ENCODE data around the gene SYK. TPM values are rescaled to one million over a fixed set of nuclear protein-coding genes. Genes with fewer than 3 reads are reported as not detected.

The SYK gene
- total RNA-seq, 1 experiment from 2014 or later, result 5.3 TPM

DNA sequence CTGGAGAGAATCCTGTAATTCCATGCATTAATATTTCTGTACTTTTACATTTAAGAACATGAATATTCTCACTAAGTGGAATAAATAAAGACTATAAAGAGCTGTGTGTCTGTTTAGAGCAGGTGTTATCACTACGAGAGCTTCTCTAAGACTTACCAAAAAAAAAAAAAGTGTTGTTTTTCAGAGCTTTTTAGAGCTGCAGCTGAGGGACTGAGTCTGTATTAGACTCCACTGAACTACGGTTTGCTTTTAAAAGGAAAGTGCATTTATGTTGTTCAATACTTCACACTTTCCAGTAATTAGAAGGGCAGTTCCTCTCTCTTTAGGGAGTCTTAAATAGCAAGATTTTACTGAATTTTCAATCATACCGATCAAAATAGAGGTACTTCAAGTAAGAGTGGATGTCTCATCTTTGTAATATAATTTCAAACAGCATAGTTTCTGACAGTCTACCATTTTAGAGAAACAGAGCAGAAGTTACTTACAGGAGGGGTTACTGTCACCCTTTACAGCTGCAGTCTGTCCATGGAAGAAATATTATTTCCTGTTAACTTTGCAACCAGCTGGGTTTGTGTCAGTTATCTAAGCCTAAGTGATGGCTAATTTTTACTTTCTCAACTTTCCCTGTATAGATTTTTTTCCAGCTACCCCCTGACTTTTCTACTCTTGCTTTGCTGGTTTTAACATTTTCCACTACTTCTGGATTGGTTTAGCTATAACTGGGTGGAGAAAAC is 2.4 kb downstream of the SYK start:
- CTCF ChIA-PET, result no interaction called here
- H3K9me3 Mint-ChIP-seq (ENCODE audit: unreplicated experiment), result no peaks in the 10 kb centered on the region
- POLR2A ChIA-PET, result no interaction called here
- H3K9me3 ChIP-seq, result no peaks in the 10 kb centered on the region
- no peak overlapping the region for H3K4me3 Mint-ChIP-seq (ENCODE audit: unreplicated experiment)
- H3K27ac Mint-ChIP-seq (ENCODE audit: unreplicated experiment), result no peak overlapping the region
- no peaks in the 10 kb centered on the region for H3K36me3 Mint-ChIP-seq (ENCODE audit: insufficient read depth, unreplicated experiment)
- H3K4me1 ChIP-seq, result no peaks in the 10 kb centered on the region
- H3K36me3 ChIP-seq (ENCODE audit: control insufficient read depth, insufficient read depth, low read length), result no peaks in the 10 kb centered on the region
- BruUV-seq (replicated peaks), result no TSS peak
- DNase-seq, result no peak
- H3K4me1 Mint-ChIP-seq (ENCODE audit: low read depth, unreplicated experiment), result no peaks in the 10 kb centered on the region
- no peak overlapping the region for H3K4me3 ChIP-seq (ENCODE audit: low read depth, low read length)
- intact Hi-C loops (cut with micrococcal nuclease; ENCODE audit: unreplicated experiment), result no loop called here
- H3K27me3 Mint-ChIP-seq (ENCODE audit: insufficient read depth, unreplicated experiment), result peaks cover 4% of the 10 kb centered on the region
- TF ChIP-seq CTCF (IDR thresholded peaks at IDR 0.05; ENCODE audit: insufficient read depth in 1 of 2, low read depth in 1 of 2, low read length in 1 of 2, severe bottlenecking in 1 of 2, unreplicated experiment in 1 of 2), result no peak
- no peaks in the 10 kb centered on the region for H3K27me3 ChIP-seq (replicated peaks; ENCODE audit: control insufficient read depth, insufficient read depth, low read length)

- Mint-ChIP-seq H3K4me1 (ENCODE audit: low read depth, unreplicated experiment) (no peaks in the 10 kb centered on the region), H3K27me3 (ENCODE audit: insufficient read depth, unreplicated experiment) (peaks cover 4% of the 10 kb centered on the region), H3K27ac (ENCODE audit: unreplicated experiment) (no peak overlapping the region), H3K36me3 (ENCODE audit: insufficient read depth, unreplicated experiment) (no peaks in the 10 kb centered on the region), H3K4me3 (ENCODE audit: unreplicated experiment) (no peak overlapping the region), H3K9me3 (ENCODE audit: unreplicated experiment) (no peaks in the 10 kb centered on the region)
- H3K27me3 ChIP-seq (replicated peaks; ENCODE audit: control insufficient read depth, insufficient read depth, low read length), result no peaks in the 10 kb centered on the region
- TF ChIP-seq CTCF (IDR thresholded peaks at IDR 0.05; ENCODE audit: insufficient read depth in 1 of 2, low read depth in 1 of 2, low read length in 1 of 2, severe bottlenecking in 1 of 2, unreplicated experiment in 1 of 2), result no peak
- no TSS peak for BruUV-seq (replicated peaks)
- no peak overlapping the region for H3K4me3 ChIP-seq (ENCODE audit: low read depth, low read length)
- no peaks in the 10 kb centered on the region for H3K36me3 ChIP-seq (ENCODE audit: control insufficient read depth, insufficient read depth, low read length)
- no peaks in the 10 kb centered on the region for H3K9me3 ChIP-seq
- CTCF ChIA-PET, result no interaction called here
- DNase-seq, result no peak
- POLR2A ChIA-PET, result no interaction called here
- no peaks in the 10 kb centered on the region for H3K4me1 ChIP-seq
- intact Hi-C loops (cut with micrococcal nuclease; ENCODE audit: unreplicated experiment), result no loop called here
These were observed 3.7 kb downstream of the SYK start for GRCh38 chr9:90805006-90805996.

DNA sequence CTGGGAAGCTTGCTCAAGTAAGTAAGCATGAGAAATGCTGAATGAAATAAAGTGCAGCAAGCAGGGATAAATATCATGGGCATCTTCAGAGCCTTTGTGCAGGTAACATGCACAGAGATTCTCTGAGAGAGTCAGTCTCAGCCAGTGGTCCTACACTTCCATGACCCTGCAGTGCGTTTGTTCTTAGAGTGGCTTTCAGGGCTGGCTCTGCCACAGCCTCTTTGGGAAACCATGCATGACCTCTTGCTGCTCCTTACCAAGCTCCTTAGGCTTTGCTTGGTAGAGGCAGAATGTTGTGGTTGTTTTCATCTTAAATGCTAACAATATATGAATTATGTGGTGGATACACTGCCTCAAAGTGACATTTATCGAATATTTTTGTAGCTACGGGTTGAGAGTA is 5.4 kb downstream of the SYK start:
- BruUV-seq (replicated peaks), result no TSS peak
- no peaks in the 10 kb centered on the region for H3K9me3 ChIP-seq
- CTCF ChIA-PET, result no interaction called here
- H3K27me3 Mint-ChIP-seq (ENCODE audit: insufficient read depth, unreplicated experiment), result peaks cover 4% of the 10 kb centered on the region
- intact Hi-C loops (cut with micrococcal nuclease; ENCODE audit: unreplicated experiment), result no loop called here
- no peaks in the 10 kb centered on the region for H3K36me3 Mint-ChIP-seq (ENCODE audit: insufficient read depth, unreplicated experiment)
- H3K4me1 Mint-ChIP-seq (ENCODE audit: low read depth, unreplicated experiment), result no peaks in the 10 kb centered on the region
- no peak overlapping the region for H3K27ac Mint-ChIP-seq (ENCODE audit: unreplicated experiment)
- no peaks in the 10 kb centered on the region for H3K9me3 Mint-ChIP-seq (ENCODE audit: unreplicated experiment)
- no peaks in the 10 kb centered on the region for H3K4me1 ChIP-seq
- H3K27me3 ChIP-seq (replicated peaks; ENCODE audit: control insufficient read depth, insufficient read depth, low read length), result no peaks in the 10 kb centered on the region
- DNase-seq, result no peak
- TF ChIP-seq CTCF (IDR thresholded peaks at IDR 0.05; ENCODE audit: insufficient read depth in 1 of 2, low read depth in 1 of 2, low read length in 1 of 2, severe bottlenecking in 1 of 2, unreplicated experiment in 1 of 2), result no peak
- H3K4me3 Mint-ChIP-seq (ENCODE audit: unreplicated experiment), result no peak overlapping the region
- no peaks in the 10 kb centered on the region for H3K36me3 ChIP-seq (ENCODE audit: control insufficient read depth, insufficient read depth, low read length)
- no peak overlapping the region for H3K4me3 ChIP-seq (ENCODE audit: low read depth, low read length)
- POLR2A ChIA-PET, result no interaction called here

Measured in Caco-2 (cell line).